Cerebellar nuclear complex (tissue), 1 donor: Measurements from ENCODE around the gene ELL2.
"Not testable (repeated sequence)": the region's sequence is repeated elsewhere in the genome, so short reads cannot be mapped to it uniquely, and the experiment has no call there.

Experiments
- DNase-seq, 2 experiments: peaks; one replicate each; lab custom pipeline; 2025; lab: John Stamatoyannopoulos, UW

The ELL2 gene

GRCh38 chr5:95880081-95880926 is 81.3 kb downstream of the ELL2 start:
- DNase-seq = no peak

GRCh38 chr5:95879661-95880060 is 82.0 kb downstream of the ELL2 start:
- DNase-seq = no peak

GRCh38 chr5:95878417-95879323 is 83.0 kb downstream of the ELL2 start:
- no peak for DNase-seq

GRCh38 chr5:95876782-95877181 is 84.9 kb downstream of the ELL2 start:
- no peak for DNase-seq

GRCh38 chr5:95874246-95874645 is 87.4 kb downstream of the ELL2 start:
- no peak for DNase-seq

- no peak for DNase-seq
These were observed 88.3 kb downstream of the ELL2 start for GRCh38 chr5:95873351-95873750.

GRCh38 chr5:95872346-95873268 is 89.0 kb downstream of the ELL2 start:
- peak in 1 of 2 experiments; percentile 55 for DNase-seq

- DNase-seq = no peak
These were observed 90.4 kb downstream of the ELL2 start for GRCh38 chr5:95871146-95871806.

- no peak for DNase-seq
These were observed 91.5 kb downstream of the ELL2 start for GRCh38 chr5:95870105-95870672.

- not testable (repeated sequence) for DNase-seq
These were observed 92.3 kb downstream of the ELL2 start for GRCh38 chr5:95869173-95869855.

- no peak for DNase-seq
These were observed 93.5 kb downstream of the ELL2 start for GRCh38 chr5:95868136-95868535.

GRCh38 chr5:95866435-95867040 is 95.1 kb downstream of the ELL2 start:
- no peak for DNase-seq

GRCh38 chr5:95864944-95865504 is 96.6 kb downstream of the ELL2 start:
- DNase-seq = no peak

- DNase-seq = no peak
These were observed 97.2 kb downstream of the ELL2 start for GRCh38 chr5:95864456-95864855.

- no peak for DNase-seq
These were observed 98.3 kb downstream of the ELL2 start for GRCh38 chr5:95863383-95863757.

GRCh38 chr5:95862671-95863382 is 98.8 kb downstream of the ELL2 start:
- no peak for DNase-seq

- no peak for DNase-seq
These were observed 99.6 kb downstream of the ELL2 start for GRCh38 chr5:95861864-95862561.

- DNase-seq = no peak
These were observed 100.3 kb downstream of the ELL2 start for GRCh38 chr5:95861221-95861863.
